Activated CD4-positive, CD25-positive, alpha-beta regulatory T cell treated with anti-CD3 and anti-CD28 coated beads, Interleukin-2, amount 50 U/mL, for 72 hours (primary cell): ENCODE data around the gene NKX2-8.

Experiments used
- DNase-seq: peaks from one replicate; pipeline ENCODE4 v3.0.0; 2021

Gene NKX2-8

GRCh38 chr14:36582011-36582873 is at the start of gene NKX2-8:
TSS of gene NKX2-8 (minus strand) at chr14:36582614. CDS start at chr14:36582389, 225 bp downstream.
- no peak for DNase-seq

- DNase-seq = no peak
Measured at GRCh38 chr14:36627981-36628380, 45.6 kb upstream of the NKX2-8 start.

GRCh38 chr14:36626151-36626550 is 43.7 kb upstream of the NKX2-8 start:
- no peak for DNase-seq

GRCh38 chr14:36625436-36625835 is 43.0 kb upstream of the NKX2-8 start:
- no peak for DNase-seq

GRCh38 chr14:36625014-36625413 is 42.6 kb upstream of the NKX2-8 start:
- DNase-seq = no peak

GRCh38 chr14:36619853-36620252 is 37.4 kb upstream of the NKX2-8 start:
- DNase-seq = no peak

- DNase-seq = no peak
Measured at GRCh38 chr14:36619131-36619530, 36.7 kb upstream of the NKX2-8 start.

GRCh38 chr14:36618641-36619040 is 36.2 kb upstream of the NKX2-8 start:
- no peak for DNase-seq

GRCh38 chr14:36617824-36618223 is 35.4 kb upstream of the NKX2-8 start:
- no peak for DNase-seq

- no peak for DNase-seq
Measured at GRCh38 chr14:36605506-36605857, 23.1 kb upstream of the NKX2-8 start.

GRCh38 chr14:36604757-36605505 is 22.5 kb upstream of the NKX2-8 start:
- DNase-seq = no peak

- no peak for DNase-seq
Measured at GRCh38 chr14:36600431-36600830, 18.0 kb upstream of the NKX2-8 start.

- no peak for DNase-seq
Measured at GRCh38 chr14:36591482-36591881, 9.1 kb upstream of the NKX2-8 start.

GRCh38 chr14:36588788-36589187 is 6.4 kb upstream of the NKX2-8 start:
- no peak for DNase-seq

GRCh38 chr14:36588119-36588518 is 5.7 kb upstream of the NKX2-8 start:
- no peak for DNase-seq

GRCh38 chr14:36585100-36585499 is 2.7 kb upstream of the NKX2-8 start:
- DNase-seq = no peak

GRCh38 chr14:36583893-36584811 is 1.7 kb upstream of the NKX2-8 start:
- DNase-seq = no peak

- no peak for DNase-seq
Measured at GRCh38 chr14:36583242-36583892, 953 bp upstream of the NKX2-8 start.

GRCh38 chr14:36582874-36583241 is 444 bp upstream of the NKX2-8 start:
- no peak for DNase-seq

- no peak for DNase-seq
Measured at GRCh38 chr14:36580856-36581831, 1.3 kb downstream of the NKX2-8 start.

GRCh38 chr14:36580141-36580855 is 2.1 kb downstream of the NKX2-8 start:
- DNase-seq = no peak
